DND-41 (cell line): ENCODE data around the gene APOE.
"Not testable (repeated sequence)": the region's sequence is repeated elsewhere in the genome, so short reads cannot be mapped to it uniquely, and the experiment has no call there.

Source experiments
- ATAC-seq: fragments of 200-7000 bp; cut with Tn5 transposase; 3 replicates; pipeline ENCODE4 v1.9.1; 2021; ENCODE audit warnings: low read depth; ENCODE audit not compliant: insufficient read depth
- DNase-seq: peaks from one replicate; pipeline ENCODE4 v3.0.0-alpha.2; 2020
- H2AFZ ChIP-seq: 2 replicates; pipeline ENCODE4 v1.6.0; 2012; ENCODE audit warnings: low read depth, low read length
- H3K27ac ChIP-seq: 2 replicates; pipeline ENCODE4 v1.5.1; 2012; ENCODE audit warnings: low read length, inconsistent platforms
- H3K27me3 ChIP-seq: fragments of 200-600 bp; sonication (generic); 2 replicates; pipeline ENCODE4 v1.6.0; 2012; ENCODE audit warnings: low read length, mild to moderate bottlenecking, inconsistent platforms; ENCODE audit not compliant: insufficient read depth, poor library complexity
- H3K36me3 ChIP-seq: 2 replicates; pipeline ENCODE4 v1.5.1; 2012; ENCODE audit warnings: low read length, inconsistent platforms; ENCODE audit not compliant: insufficient read depth
- H3K4me1 ChIP-seq: 2 replicates; pipeline ENCODE4 v1.5.1; 2012; ENCODE audit warnings: mild to moderate bottlenecking, low read length; ENCODE audit not compliant: insufficient read depth
- H3K4me2 ChIP-seq: 2 replicates; pipeline ENCODE4 v1.6.0; 2012; ENCODE audit warnings: mild to moderate bottlenecking, moderate library complexity, low read length, inconsistent platforms; ENCODE audit not compliant: insufficient read depth
- H3K4me3 ChIP-seq, 2 experiments: fragments of 200-600 bp in 1 of 2; shearing (Covaris generic) in 1 of 2; 2 replicates each; pipeline ENCODE4 v1.5.1; 2012 to 2016; ENCODE audit warnings: inconsistent platforms in 2 of 2, low read length in 2 of 2, mild to moderate bottlenecking in 2 of 2, low read depth in 1 of 2, moderate library complexity in 1 of 2
- H3K79me2 ChIP-seq: 2 replicates; pipeline ENCODE4 v1.6.0; 2012; ENCODE audit warnings: low read length, inconsistent platforms; ENCODE audit not compliant: insufficient read depth
- H3K9ac ChIP-seq: 2 replicates; pipeline ENCODE4 v1.6.0; 2012; ENCODE audit warnings: low read depth, mild to moderate bottlenecking, inconsistent platforms, low read length, moderate library complexity
- H3K9me3 ChIP-seq: 2 replicates; pipeline ENCODE4 v1.5.1; 2012; ENCODE audit warnings: low read length, moderate library complexity, mild to moderate bottlenecking, inconsistent platforms; ENCODE audit not compliant: insufficient read depth, severe bottlenecking
- H4K20me1 ChIP-seq: 2 replicates; pipeline ENCODE4 v1.6.0; 2012; ENCODE audit warnings: low read length; ENCODE audit not compliant: insufficient read depth
- CTCF ChIP-seq: IDR thresholded peaks from 2 replicates; pipeline ENCODE4 v1.5.1; 2012; ENCODE audit warnings: borderline replicate concordance, low read length, moderate library complexity, mild to moderate bottlenecking; ENCODE audit not compliant: poor library complexity, severe bottlenecking; ENCODE audit errors: extremely low read depth
- EZH2 ChIP-seq: IDR thresholded peaks from 3 replicates; pipeline ENCODE4 v1.6.1; 2012; ENCODE audit warnings: borderline replicate concordance, low read depth, mild to moderate bottlenecking, moderate library complexity, low read length, inconsistent platforms; ENCODE audit not compliant: severe bottlenecking

APOE gene

GRCh38 chr19:44883922-44884321, 21.7 kb upstream of the APOE start:
- H3K27ac ChIP-seq, result no peak overlapping the region
- no peak overlapping the region for H3K9ac ChIP-seq
- H3K4me3 ChIP-seq, result no peak overlapping the region
- H3K79me2 ChIP-seq, result no peaks in the 10 kb centered on the region
- ATAC-seq (no peak), DNase-seq (no peak)
- H3K9me3 ChIP-seq, result no peaks in the 10 kb centered on the region
- no peaks in the 10 kb centered on the region for H3K27me3 ChIP-seq
- TF ChIP-seq CTCF, result no peak
- no peak for TF ChIP-seq EZH2
- no peaks in the 10 kb centered on the region for H3K36me3 ChIP-seq
- H3K4me1 ChIP-seq, result no peaks in the 10 kb centered on the region
- H2AFZ ChIP-seq, result no peak overlapping the region
- H3K4me2 ChIP-seq, result no peak overlapping the region
- H4K20me1 ChIP-seq, result no peaks in the 10 kb centered on the region

- H3K4me1 ChIP-seq, result peaks cover 2% of the 10 kb centered on the region
- H3K36me3 ChIP-seq, result no peaks in the 10 kb centered on the region
- no peaks in the 10 kb centered on the region for H3K79me2 ChIP-seq
- no peak overlapping the region for H3K27ac ChIP-seq
- H2AFZ ChIP-seq, result no peak overlapping the region
- no peak overlapping the region for H3K4me2 ChIP-seq
- H4K20me1 ChIP-seq, result no peaks in the 10 kb centered on the region
- TF ChIP-seq EZH2 (no peak), CTCF (no peak)
- ATAC-seq (no peak), DNase-seq (no peak)
- H3K9me3 ChIP-seq, result no peaks in the 10 kb centered on the region
- H3K27me3 ChIP-seq, result no peaks in the 10 kb centered on the region
- no peak overlapping the region for H3K9ac ChIP-seq
- H3K4me3 ChIP-seq, result no peak overlapping the region
Observed at GRCh38 chr19:44884566-44884965, 21.0 kb upstream of the APOE start.

- H3K27me3 ChIP-seq, result no peaks in the 10 kb centered on the region
- no peaks in the 10 kb centered on the region for H4K20me1 ChIP-seq
- ATAC-seq (no peak), DNase-seq (no peak)
- H3K4me2 ChIP-seq, result no peak overlapping the region
- no peak overlapping the region for H3K9ac ChIP-seq
- H3K79me2 ChIP-seq, result peaks cover under 1% of the 10 kb centered on the region
- TF ChIP-seq CTCF (no peak), EZH2 (no peak)
- no peak overlapping the region for H3K27ac ChIP-seq
- H2AFZ ChIP-seq, result no peak overlapping the region
- no peak overlapping the region for H3K4me3 ChIP-seq
- H3K9me3 ChIP-seq, result no peaks in the 10 kb centered on the region
- no peaks in the 10 kb centered on the region for H3K36me3 ChIP-seq
- peaks cover 9% of the 10 kb centered on the region for H3K4me1 ChIP-seq
Observed at GRCh38 chr19:44886141-44886540, 19.5 kb upstream of the APOE start.

- H3K27me3 ChIP-seq, result no peaks in the 10 kb centered on the region
- H4K20me1 ChIP-seq, result peaks cover 11% of the 10 kb centered on the region
- H3K4me3 ChIP-seq, result no peak overlapping the region
- ATAC-seq (no peak), DNase-seq (no peak)
- no peaks in the 10 kb centered on the region for H3K9me3 ChIP-seq
- peaks cover 20% of the 10 kb centered on the region for H3K4me1 ChIP-seq
- no peak overlapping the region for H3K4me2 ChIP-seq
- H3K27ac ChIP-seq, result no peak overlapping the region
- peaks cover 16% of the 10 kb centered on the region for H3K79me2 ChIP-seq
- TF ChIP-seq CTCF (no peak), EZH2 (no peak)
- peaks cover 10% of the 10 kb centered on the region for H3K36me3 ChIP-seq
- peak overlapping the region; percentile 22; the same call in 1 of the 2 replicates for H2AFZ ChIP-seq
- H3K9ac ChIP-seq, result no peak overlapping the region
Observed at GRCh38 chr19:44887648-44888047, 17.9 kb upstream of the APOE start.

GRCh38 chr19:44888335-44888734, 17.3 kb upstream of the APOE start:
- H3K9me3 ChIP-seq, DNase-seq, H3K27ac ChIP-seq, H3K4me2 ChIP-seq, H3K9ac ChIP-seq, H2AFZ ChIP-seq, H3K27me3 ChIP-seq, ATAC-seq, H3K4me3 ChIP-seq: not testable (repeated sequence)
- H4K20me1 ChIP-seq, result peaks cover 18% of the 10 kb centered on the region
- peaks cover 17% of the 10 kb centered on the region for H3K36me3 ChIP-seq
- peaks cover 22% of the 10 kb centered on the region for H3K79me2 ChIP-seq
- peaks cover 27% of the 10 kb centered on the region for H3K4me1 ChIP-seq
